Measurements from ENCODE around the gene PRR33.

DNA sequence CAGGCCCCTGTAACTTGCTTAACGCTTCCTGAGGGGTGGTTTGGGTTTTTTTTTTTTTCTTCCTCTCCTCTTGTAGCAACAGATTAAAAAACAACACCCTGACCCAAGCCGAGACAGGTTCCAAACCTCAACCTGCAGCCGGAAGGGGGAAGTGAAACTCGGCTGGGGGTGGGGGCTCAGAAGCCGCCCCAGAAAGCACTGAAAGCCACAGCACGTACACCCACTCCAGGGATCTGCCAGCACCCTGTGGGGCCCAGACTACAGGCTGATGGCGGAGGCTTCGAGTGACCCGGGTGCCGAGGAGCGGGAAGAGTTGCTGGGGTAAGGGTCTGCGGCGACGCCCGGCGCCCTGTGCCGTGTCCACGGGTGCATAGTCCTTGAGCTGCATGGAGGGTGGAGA, 38.8 kb downstream of the PRR33 start, which contains the start of gene LSP1:
- TF ChIP-seq, protein P1, sequence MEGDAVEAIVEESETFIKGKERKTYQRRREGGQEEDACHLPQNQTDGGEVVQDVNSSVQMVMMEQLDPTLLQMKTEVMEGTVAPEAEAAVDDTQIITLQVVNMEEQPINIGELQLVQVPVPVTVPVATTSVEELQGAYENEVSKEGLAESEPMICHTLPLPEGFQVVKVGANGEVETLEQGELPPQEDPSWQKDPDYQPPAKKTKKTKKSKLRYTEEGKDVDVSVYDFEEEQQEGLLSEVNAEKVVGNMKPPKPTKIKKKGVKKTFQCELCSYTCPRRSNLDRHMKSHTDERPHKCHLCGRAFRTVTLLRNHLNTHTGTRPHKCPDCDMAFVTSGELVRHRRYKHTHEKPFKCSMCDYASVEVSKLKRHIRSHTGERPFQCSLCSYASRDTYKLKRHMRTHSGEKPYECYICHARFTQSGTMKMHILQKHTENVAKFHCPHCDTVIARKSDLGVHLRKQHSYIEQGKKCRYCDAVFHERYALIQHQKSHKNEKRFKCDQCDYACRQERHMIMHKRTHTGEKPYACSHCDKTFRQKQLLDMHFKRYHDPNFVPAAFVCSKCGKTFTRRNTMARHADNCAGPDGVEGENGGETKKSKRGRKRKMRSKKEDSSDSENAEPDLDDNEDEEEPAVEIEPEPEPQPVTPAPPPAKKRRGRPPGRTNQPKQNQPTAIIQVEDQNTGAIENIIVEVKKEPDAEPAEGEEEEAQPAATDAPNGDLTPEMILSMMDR (conservative IDR thresholded peaks at IDR 0.05), result no peak
- no peak for TF ChIP-seq ZFX (IDR thresholded peaks at IDR 0.05)
